OCI-M2 (cell line): ENCODE results near the gene ARHGEF35.
"Not testable (repeated sequence)": the region's sequence is repeated elsewhere in the genome, so short reads cannot be mapped to it uniquely, and the experiment has no call there.

Experiments used
- DNase-seq: peaks from one replicate; lab custom pipeline; 2025; ENCODE audit not compliant: unreplicated experiment; lab: John Stamatoyannopoulos, UW

The ARHGEF35 gene

GRCh38 chr7:144179165-144179479 is 16.5 kb downstream of the ARHGEF35 start:
- not testable (repeated sequence) for DNase-seq

GRCh38 chr7:144178380-144179164 is 17.1 kb downstream of the ARHGEF35 start:
- DNase-seq: not testable (repeated sequence)

GRCh38 chr7:144174613-144175012 is 21.0 kb downstream of the ARHGEF35 start:
- DNase-seq: no peak

DNA sequence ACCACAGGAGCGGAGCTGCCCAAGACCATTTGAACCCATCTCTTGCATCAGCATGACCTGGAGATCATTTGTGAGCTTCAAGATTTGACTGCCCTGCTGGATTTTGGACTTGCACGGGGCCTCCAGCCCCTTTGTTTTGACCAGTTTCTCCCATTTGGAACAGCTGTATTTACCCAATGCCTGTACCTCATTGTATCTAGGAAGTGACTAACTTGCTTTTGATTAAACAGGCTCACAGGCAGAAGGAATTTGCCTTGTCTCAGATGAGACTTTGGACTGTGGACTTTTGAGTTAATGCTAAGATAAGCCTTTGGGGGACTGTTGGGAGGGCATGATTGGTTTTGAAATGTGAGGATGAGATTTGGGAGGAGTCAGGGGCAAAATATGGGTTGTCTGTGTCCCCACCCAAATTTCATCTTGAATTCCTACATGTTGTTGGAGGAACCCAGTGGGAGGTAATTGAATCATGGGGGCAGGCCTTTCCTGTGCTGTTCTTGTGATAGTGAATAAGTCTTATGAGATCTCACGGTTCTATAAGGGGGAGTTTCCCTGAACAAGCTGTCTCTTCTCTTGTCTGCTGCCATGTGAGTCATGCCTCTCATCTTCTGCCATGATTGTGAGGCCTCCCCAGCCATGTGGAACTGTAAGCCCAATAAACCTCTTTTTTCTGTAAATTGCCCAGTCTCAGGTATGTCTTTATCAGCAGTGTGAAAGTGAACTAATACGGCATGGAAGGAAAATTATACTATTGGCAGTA is 23.9 kb downstream of the ARHGEF35 start:
- not testable (repeated sequence) for DNase-seq

- DNase-seq: no peak
Observed at GRCh38 chr7:144164784-144165183, 30.8 kb downstream of the ARHGEF35 start.

DNA sequence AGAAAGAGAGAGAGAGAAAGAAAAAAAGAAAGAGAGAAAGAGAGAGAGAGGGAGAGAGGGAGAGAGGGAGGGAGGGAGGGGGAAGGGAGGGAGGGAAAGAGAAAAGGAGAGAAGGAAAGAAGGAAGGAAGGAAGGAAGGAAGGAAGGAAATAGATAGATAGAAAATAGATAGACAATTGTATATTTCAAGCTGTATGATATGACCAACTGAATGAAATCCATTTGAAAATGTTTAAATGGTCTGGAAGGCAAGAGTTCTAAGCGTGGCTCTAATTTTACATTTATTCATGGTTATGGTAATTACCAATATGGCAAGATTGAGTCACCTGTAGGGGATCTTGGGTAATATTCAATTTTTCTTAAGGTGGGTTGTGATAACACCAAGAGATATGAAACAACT is 36.8 kb downstream of the ARHGEF35 start:
- DNase-seq: no peak

GRCh38 chr7:144148224-144148827 is 47.3 kb downstream of the ARHGEF35 start:
- no peak for DNase-seq

DNA sequence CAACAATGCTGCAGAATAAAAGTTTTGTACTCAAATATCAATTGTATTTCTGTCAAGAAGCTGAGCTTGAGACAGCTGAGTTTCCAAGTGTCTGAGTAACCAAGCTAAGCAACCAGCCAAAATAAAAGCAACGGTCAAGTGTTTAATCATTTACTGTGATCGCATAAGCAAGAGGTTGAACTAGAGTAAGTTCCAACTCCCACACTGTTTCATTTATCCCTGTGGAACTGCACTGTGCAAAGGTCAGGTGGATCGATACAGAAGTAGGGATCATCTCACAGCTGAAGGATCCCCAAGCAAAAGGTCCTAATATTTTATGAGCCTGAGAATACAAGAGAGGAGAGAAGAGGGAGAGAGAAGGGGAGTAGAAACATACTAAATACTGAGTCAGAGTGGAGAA is 51.2 kb downstream of the ARHGEF35 start:
- no peak for DNase-seq

DNA sequence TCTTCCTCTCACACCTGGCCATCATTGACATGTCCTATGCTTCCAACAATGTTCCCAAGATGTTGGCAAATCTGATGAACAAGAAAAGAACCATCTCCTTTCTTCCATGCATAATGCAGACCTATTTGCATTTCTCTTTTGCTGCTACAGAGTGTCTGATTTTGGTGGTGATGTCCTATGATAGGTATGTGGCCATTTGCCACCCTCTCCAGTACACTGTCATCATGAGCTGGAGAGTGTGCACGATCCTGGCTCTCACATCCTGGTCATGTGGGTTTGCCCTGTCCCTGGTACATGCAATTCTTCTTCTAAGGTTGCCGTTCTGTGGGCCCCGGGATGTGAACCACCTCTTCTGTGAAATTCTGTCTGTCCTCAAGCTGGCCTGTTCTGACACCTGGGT is 53.4 kb downstream of the ARHGEF35 start:
- no peak for DNase-seq

DNA sequence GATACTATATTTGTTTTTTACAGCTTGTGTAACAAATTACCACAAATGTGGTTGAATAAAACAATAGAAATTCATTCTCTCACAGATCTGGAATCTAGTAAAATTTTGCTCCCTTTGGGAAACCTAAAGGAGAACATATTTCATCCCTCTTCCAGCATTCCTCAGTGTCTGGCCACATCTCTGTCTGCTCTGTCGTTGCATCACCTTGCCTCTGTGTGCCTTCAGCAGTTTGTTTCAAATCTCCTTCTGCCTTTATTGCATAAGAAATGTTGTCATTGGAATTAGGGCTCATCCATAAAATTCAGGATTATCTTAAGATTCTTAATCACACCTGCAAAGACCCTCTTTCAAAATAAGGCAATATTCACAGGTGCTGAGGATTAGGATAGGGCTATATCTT is 58.1 kb downstream of the ARHGEF35 start:
- no peak for DNase-seq
